Stimulated activated CD4-positive, alpha-beta T cell treated with anti-CD3 and anti-CD28 coated beads, Interleukin-4, amount 100 ng/mL, for 1 hour (primary cell): Measurements from ENCODE around the gene CALHM5.
"Not testable (repeated sequence)": the region's sequence is repeated elsewhere in the genome, so short reads cannot be mapped to it uniquely, and the experiment has no call there.

ENCODE experiments used
- DNase-seq: peaks from one replicate; pipeline ENCODE4 v3.0.0-alpha.2; 2020

The CALHM5 gene, protein sequence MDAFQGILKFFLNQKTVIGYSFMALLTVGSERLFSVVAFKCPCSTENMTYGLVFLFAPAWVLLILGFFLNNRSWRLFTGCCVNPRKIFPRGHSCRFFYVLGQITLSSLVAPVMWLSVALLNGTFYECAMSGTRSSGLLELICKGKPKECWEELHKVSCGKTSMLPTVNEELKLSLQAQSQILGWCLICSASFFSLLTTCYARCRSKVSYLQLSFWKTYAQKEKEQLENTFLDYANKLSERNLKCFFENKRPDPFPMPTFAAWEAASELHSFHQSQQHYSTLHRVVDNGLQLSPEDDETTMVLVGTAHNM

DNA sequence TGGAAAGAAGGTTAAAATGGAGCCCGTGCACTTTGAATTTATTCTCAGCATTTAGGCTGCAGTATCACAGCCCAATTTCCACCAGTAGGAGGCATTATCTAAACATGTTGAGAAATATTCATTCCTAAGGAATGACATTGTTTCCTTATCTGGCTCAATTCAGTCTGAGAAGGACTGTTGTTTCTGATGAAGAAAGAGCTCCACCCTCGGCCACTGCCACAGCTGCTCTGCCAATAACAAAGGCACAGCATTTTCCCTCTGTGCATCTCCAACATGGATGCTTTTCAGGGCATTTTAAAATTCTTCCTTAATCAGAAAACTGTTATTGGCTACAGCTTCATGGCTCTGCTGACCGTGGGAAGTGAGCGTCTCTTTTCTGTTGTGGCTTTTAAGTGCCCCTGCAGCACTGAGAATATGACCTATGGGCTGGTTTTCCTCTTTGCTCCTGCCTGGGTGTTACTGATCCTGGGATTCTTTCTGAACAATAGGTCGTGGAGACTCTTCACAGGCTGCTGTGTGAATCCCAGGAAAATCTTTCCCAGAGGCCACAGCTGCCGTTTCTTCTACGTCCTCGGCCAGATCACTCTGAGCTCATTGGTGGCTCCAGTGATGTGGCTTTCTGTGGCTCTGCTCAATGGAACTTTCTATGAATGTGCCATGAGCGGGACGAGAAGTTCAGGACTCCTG lies at the start of gene CALHM5:
Gene CALHM5 (plus strand): TSS at position 216 of the 687 bp plus-strand sequence. CDS start 58 bp downstream, at position 274.
- no peak for DNase-seq

DNA sequence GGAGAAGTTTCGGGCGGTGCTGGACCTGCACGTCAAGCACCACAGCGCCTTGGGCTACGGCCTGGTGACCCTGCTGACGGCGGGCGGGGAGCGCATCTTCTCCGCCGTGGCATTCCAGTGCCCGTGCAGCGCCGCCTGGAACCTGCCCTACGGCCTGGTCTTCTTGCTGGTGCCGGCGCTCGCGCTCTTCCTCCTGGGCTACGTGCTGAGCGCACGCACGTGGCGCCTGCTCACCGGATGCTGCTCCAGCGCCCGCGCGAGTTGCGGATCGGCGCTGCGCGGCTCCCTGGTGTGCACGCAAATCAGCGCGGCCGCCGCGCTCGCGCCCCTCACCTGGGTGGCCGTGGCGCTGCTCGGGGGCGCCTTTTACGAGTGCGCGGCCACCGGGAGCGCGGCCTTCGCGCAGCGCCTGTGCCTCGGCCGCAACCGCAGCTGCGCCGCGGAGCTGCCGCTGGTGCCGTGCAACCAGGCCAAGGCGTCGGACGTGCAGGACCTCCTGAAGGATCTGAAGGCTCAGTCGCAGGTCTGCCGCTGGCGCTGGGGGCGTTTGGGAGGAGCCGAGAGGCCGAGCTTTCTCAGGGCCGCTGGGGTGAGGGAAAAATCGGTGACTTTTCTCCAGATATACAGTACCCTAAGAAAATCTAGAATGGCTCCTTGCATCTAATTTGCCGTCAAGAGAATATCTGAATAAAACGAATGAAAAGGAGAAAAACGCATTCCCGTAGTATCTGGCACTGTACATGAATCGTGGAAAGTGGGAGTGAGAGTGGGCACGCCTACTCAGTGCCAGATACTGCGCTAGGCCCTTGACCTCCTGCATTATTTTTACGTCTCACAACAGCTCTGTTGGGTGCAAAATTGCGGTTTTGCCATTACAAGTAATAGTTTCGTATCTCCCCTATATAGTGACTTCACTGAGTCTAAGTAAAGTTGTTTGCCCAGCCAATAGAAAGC lies 49.2 kb upstream of the CALHM5 start:
- peak; percentile 48 for DNase-seq

DNA sequence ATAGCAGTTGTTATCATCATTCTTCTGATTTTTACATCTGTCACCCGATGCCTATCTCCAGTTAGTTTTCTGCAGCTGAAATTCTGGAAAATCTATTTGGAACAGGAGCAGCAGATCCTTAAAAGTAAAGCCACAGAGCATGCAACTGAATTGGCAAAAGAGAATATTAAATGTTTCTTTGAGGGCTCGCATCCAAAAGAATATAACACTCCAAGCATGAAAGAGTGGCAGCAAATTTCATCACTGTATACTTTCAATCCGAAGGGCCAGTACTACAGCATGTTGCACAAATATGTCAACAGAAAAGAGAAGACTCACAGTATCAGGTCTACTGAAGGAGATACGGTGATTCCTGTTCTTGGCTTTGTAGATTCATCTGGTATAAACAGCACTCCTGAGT lies 48.1 kb upstream of the CALHM5 start:
- no peak for DNase-seq

DNA sequence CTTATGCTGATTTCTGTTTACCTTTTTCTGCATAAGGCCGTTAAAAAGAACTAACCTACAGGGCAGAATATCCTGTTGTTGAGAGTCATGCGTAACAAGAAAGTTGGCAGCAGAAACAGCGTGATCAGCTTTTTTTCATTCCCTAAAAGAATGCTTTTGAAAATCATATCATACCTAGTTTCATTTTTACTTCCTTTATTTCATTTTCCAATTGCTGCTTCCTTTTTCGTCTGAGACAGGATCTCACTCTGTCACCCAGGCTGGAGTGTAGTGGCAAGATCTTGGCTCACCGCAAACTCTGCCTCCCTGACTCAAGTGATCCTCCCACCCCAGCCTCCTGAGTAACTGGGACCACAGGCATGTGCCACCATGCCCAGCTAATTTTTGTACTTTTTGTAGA lies 46.2 kb upstream of the CALHM5 start:
- DNase-seq, result no peak

DNA sequence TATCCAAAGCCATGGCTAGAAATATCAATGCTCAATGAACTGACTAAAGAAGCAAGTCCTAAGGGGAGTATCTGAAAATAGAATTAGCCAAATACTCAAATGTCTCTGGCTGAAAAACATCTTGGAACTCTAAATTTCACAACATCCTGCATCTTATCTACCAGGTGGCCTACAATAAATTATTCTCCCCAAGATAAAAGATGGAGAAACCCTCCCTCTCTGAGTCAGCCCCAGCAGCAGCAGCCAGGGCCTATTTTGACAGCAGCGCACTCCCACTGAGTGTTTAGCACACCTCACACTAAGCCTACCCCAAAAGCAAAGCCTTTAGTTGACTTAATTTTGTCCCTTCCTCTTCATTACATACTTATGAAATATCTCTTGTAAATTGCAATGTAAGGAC lies 44.3 kb upstream of the CALHM5 start:
- no peak for DNase-seq

DNA sequence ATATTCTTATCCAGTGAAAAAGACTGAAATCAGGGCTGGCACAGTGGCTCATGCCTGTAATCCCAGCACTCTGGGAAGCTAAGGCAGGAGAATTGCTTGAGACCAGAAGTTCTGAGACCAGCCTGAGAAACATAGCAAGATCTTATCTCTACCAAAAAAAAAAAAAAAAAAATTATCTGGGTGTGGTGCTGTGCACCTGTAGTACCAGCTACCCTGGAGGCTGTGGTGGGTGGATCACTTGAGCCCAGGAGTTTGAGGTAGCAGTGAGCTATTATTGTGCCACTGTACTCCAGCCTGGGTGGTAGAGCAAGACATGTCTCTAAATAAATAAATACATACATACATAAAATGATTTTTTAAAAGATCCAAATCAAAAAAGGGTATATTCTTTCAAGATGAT lies 43.9 kb upstream of the CALHM5 start:
- DNase-seq, result no peak

DNA sequence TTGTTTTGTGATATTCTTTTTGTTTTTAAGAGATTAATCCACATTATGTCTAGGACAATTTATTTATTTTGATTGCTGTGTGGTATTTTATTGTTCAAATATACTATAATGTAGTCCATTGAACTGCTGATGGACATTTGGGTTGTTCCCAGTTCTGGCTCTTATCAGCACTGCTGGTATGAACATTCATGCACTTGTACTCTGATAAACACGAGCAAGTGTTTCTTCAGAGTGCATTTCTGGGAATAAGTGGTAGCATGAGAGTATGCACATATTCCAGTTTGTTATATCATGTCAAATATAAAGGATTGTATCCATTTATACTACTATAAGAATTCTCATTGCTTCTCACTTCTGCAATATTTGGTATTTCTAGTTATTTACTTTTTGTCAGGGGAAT lies 43.1 kb upstream of the CALHM5 start:
- no peak for DNase-seq

DNA sequence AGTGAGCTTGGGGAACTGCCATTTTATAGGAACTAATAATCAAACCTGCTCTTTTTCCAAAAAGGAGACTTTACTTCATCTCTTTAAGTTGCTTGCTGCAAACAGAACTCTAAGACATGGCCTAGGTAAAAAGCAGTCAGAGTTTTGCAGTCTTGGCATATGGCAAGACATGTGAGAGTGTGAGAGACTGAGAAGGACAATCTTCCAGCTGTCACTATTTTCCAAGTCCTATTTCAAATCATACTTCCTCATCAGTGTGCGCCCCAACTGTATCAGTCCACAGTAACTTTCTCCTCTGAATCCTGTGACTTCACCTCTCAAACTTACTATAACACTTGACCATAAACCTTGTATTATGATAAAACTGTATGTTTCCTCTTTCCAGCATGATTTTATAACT lies 39.9 kb upstream of the CALHM5 start:
- no peak for DNase-seq

DNA sequence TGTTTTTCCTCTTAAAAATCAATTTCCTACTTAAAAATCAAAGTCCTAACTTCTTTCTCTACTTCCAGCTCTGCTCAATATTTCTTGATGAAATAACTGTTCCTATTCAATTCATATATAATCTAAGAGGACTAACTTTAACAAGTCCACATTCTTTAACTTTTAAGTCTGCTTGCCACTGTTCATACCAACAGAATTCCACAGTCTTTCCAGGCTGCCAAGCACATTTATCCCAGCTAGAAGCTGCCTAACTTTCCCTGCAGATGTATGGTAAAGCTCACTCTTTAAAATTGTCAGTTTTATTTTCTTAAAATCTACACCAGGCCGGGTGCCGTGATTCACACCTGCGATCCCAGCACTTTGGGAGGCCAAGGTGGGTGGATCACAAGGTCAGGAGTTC lies 38.7 kb upstream of the CALHM5 start:
- no peak for DNase-seq

DNA sequence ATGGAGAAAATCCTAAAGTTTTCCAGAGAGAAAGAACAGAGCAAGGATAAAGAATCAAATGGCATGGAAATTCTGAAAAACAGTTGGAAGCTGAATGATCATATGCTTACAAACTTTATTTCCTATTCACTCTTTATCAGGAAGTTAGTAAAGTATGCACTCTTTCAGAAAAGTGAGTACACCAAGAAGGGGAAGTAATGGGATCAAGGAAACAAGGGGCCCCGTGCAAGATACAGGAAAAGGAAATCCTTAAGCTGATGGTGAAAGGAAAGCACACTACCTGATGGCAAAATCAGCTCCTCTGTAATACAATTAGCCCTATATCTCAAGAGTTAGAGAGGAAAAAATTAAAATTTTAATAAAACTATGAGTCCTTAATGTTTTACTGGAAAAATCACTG lies 36.3 kb upstream of the CALHM5 start:
- no peak for DNase-seq

DNA sequence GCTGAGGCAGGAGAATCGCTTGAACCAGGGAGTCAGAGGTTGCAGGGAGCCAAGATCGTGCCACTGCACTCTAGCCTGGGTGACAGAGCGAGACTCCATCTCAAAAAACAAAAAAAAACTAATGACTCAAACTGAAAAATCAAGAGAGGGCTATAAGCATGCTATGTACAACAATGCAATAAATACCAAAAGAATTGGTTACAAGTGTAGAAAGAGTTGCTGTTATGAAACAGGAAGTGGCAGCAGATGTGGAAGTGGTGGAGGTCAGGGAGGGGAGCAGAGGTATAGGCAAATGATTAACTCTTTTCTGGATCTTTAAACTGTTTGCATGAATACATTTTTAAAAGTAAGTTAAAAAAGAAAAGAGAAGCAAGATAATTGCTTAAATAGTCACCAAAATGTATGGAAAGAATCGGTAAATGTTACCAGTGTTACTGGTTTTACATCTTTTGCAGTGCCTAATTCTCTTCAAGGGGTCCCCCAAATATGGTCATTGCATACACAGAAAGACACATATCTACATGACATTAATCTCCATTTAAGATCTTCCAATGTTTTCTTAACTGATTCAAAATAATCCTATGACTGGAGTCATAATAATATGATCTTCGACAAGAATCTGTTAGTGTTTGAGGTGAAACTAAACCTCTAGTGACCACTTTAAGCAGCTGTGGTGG lies 35.3 kb upstream of the CALHM5 start:
- no peak for DNase-seq

DNA sequence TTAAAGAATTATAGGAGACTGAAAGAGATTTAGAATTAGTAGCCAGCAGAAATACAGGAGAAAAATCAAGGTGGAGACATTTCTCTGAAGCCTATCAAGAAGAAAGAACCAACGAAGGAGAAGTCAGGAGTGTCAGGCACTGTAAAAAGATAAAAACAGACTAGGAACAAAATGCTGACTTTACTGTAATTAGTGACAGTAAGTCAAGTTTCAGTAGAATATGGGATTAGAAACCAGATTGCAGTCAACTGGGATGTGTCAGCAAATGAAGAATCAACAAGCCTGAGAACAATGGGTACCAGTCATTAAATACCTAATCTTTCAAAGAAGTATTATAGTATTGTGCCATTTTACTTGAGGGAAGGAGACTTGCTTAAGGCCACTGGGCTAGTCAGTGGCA lies 28.7 kb upstream of the CALHM5 start:
- DNase-seq, result no peak

DNA sequence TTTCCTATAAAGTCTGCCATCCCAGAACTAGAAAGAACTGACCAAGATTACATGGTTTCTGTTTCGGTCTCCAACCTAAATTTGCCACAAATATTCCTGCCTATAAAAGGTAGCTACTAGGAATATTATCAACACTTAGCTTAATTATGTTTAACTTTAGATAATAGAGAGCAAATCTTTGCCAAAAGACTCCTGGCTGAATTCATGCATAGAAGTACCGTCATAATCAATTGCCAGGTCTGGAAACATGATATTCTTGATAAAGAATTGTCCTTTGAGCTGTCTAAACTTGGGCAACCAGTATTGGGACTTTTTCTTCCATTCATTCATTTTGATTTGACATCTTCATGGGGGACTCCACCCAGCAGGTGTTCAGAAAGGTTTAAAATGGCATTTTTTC lies 27.8 kb upstream of the CALHM5 start:
- no peak for DNase-seq

DNA sequence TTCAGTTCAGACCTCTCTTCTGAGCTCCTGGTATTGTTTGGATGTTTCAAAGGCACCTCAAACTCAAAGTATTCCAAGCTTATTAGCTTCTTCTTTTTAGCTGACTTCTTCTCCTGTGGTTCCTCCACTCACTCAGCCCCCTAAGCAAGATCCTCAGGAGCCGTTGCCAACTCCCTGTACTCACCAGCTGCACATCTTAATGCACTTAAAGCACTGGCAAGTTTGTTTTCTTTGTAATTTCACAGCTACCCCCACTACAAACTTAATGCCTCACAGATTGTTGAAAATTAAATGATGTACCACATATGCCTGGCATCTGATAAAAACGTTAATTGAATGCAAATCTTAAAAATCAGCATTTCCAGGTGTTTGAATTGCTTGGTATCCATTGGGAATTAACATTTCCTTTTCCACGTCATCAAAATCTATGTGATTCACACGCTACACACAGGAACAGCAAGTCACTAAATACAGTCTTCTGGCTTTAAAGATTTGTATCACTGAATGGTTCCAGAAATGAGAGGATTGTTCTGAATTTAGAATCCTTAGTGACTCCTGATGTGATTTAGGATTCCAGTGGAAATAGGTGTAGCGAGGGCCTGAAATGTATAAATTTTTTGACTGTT lies 25.8 kb upstream of the CALHM5 start:
- no peak for DNase-seq

DNA sequence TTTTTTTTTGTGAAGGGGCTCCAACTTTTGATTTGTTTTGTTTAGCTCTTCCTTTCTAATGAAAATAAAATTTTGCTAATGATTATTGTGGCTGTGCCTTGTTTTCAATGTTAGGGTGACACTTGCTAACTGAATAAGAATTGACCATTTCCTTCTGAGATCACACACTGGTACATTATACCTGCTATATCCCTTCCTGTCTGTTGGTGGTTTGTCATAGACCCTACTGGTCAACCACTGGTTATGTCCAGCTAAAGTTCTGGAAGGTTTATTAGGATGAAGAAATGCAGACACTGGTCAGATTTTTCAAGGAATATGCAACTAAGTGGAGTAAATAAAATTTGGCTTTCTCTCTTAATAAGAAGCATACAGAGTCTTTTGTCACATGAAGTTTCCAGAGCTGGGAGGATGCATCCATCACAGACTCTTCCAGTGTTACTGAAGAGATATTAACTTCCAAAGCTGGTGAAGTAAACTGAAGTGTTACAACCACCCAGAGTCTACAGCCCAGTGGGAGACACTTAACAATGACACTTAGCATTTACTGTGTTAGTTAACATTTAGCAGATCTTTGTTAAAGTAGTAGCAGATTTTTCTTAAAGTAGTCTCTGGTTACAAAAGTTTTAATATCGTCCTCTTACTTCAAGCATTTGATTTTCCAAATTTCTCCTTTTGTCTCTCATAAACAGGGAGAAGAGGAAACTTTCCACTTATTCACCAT lies 19.7 kb upstream of the CALHM5 start:
- DNase-seq, result no peak

DNA sequence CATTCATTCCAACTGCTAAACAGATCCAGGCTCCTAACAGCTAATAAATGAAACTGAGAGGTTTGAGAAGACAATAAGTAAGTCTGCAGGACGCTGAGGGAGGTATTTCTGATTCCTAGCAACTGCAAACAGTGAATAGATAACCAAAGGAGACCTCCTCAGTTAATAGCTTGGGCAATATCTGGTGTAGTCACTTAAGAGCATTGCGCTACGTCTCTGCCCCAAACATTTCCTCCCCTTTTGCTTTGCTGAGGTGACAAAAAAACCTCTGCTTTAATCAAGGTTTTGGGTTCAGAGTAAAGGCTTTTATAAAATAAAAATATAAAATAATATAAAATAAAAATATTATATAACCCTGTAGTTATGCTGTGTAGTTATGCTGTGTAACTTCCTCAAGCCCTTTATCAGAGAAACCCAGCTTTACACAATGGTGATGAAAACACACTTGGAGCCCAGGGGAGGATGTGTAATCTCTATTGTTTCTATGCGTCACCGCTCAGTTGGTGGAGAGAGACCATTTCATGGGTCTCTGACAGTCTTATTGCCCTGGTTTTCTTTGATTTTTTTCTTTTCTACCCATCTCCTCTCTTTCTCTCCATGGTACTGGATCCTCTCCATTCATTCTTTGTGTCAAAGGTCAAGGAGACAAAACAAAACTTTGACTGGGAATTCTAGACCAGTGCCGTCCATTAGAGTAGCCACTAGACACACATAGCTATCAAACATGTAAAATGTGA lies 18.9 kb upstream of the CALHM5 start:
- DNase-seq, result no peak

DNA sequence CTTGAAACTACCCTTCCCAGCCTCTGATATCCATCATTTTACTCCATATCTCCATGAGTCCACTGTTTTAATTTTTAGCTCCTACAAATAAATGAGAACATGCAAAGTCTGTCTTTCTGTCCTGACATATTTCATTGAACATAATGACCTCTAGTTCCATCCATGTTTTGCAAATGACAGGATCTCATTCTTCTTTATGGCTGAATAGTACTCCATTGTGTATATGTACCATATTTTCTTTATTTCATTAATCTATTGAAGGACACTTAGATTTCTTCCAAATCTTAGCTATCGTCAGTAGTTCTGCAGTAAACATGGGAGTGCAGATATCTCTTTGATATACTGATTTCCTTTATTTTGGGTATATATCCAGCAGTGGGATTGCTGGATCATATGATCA lies 16.3 kb upstream of the CALHM5 start:
- DNase-seq, result not testable (repeated sequence)

DNA sequence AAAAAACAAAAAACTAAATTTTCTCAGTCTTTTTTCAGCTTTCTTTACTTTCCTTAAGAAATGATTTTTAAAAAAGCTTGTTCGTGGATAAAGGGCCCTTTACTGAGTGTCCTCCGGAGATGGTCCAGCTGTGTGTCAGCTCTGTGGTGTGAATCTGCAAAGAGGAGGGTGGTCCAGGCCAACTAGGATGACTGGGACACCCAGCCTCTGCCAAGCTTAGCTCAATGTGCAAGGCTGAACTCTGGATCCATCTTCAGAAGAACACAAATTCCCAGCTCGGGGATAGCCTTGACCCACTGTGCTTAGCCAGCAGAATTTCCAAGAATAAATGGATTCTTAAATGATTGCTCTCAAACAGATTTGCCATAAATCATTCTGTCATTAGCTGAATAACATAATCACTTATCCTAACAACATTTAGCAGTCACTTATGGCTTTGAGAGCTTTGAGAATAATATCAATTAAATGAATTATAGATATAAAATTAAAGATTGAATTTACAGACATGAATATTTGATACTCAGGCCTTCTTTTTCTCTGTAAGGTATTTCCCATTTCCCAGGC lies 14.2 kb upstream of the CALHM5 start:
- no peak for DNase-seq

DNA sequence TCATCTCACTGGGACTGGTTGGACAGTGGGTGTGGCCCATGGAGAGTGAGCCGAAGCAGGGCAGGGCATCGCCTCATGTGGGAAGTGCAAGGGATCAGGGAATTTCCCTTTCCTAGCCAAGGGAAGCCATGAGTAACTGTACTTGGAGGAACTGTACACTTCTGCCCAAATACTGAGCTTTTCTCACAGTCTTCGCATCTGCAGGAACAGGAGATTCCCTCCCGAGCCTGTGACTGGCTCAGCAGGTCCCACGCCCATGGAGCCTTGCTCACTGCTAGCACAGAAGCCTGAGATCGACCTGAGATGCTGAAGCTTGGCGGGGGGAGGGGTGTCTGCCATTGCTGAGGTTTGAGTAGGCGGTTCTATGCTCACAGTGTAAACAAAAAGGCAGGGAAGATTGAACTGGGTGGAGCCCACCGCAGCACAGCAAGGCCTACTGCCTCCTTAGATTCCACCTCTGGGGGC lies 10.4 kb upstream of the CALHM5 start:
- DNase-seq, result no peak

DNA sequence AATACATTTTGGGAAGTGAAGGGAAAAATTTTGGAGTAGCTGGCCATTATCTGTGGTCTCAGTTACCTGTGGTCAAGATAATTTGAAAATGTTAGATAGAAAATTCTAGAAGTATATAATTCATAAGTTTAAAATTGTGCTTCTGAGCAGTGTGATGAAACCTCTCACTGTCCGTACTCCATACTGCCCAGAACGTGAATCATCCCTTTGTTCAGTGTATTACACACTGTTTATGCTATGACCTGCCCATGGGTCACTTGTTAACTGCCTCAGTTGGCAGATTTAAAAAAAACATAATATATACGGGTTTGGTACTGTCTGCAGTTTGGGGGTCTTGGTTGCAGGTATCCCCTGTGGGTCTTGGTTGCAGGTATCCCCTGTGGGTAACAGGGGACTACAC lies 4.1 kb upstream of the CALHM5 start:
- no peak for DNase-seq

DNA sequence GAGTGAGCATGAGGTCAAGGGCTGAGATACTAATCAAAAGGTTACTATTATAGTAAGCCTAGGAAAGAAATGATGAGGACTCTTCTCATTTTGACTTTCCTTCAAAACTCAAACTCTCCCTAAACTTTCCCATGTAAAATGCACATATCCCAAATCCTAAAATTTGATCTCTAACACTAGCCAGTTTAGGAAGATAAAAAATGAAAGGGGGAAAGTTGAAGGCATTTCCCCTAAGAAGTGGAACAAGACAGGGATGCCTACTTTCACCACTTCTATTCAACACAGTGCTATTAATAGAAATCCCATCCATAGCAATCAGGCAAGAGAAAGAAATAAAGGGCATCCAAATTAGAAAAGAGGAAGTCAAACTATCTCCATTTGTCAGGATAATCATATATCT lies 2.9 kb upstream of the CALHM5 start:
- no peak for DNase-seq
